ENCODE measurements around the gene SLC16A3. TPM values are rescaled to one million over a fixed set of nuclear protein-coding genes. Genes with fewer than 3 reads are reported as not detected.

SLC16A3 gene
- total RNA-seq = 10 to 100 TPM in 1 of 2 donors, 1 to 10 TPM in 1; 9.2 to 10.5 TPM
- 1 to 10 TPM; 1.1 to 8.4 TPM for polyA plus RNA-seq

GRCh38 chr17:82228842-82229697, at the start of gene SLC16A3:
SLC16A3 (plus strand) TSS chr17:82229042; CDS start chr17:82236009, 6,967 bp downstream.
- Histone ChIP-seq H3K4me3 (ENCODE audit: low read depth in 1 of 3, low read length in 3 of 3) (peak within 1 kb of the TSS in 1 of 3 donors; percentile 57), H3K27me3 (ENCODE audit: control insufficient read depth in 4 of 4, insufficient read depth in 4 of 4, low read length in 3 of 4) (no peaks in the 10 kb centered on the region), H3K4me1 (ENCODE audit: control insufficient read depth in 4 of 4, insufficient read depth in 4 of 4, low read length in 3 of 4) (peaks cover 3 to 24% (median 12%) of the 10 kb centered on the region in 4 donors), H3K9me3 (ENCODE audit: control insufficient read depth in 4 of 4, low read length in 3 of 4) (no peaks in the 10 kb centered on the region), H3K27ac (ENCODE audit: low read depth in 1 of 2, low read length in 2 of 2) (peak within 1 kb of the TSS; percentile 79 to 86), H3K36me3 (ENCODE audit: control insufficient read depth in 4 of 4, insufficient read depth in 3 of 4, low read depth in 1 of 4, low read length in 3 of 4) (no peaks in the 10 kb centered on the region), H3K9ac (ENCODE audit: low read depth in 1 of 2, low read length in 2 of 2) (peak within 1 kb of the TSS in 1 of 2 donors; percentile 59)
- WGBS = 7% methylated on average over 105 of the region's 105 CpGs
- DNase-seq (ENCODE audit: low spot score) = no peak
- TF ChIP-seq HNF4A (conservative IDR thresholded peaks at IDR 0.05) (no peak), FOXA1 (IDR thresholded peaks at IDR 0.05) (no peak), REST (IDR thresholded peaks at IDR 0.05) (no peak), GABPA (IDR thresholded peaks at IDR 0.05 in 1 of 2, conservative IDR thresholded peaks at IDR 0.05 in 1 of 2) (no peak), SP1 (IDR thresholded peaks at IDR 0.05) (no peak), TAF1 (conservative IDR thresholded peaks at IDR 0.05) (no peak), RXRA (IDR thresholded peaks at IDR 0.05) (no peak), FOXA2 (IDR thresholded peaks at IDR 0.05) (no peak), HNF4G (IDR thresholded peaks at IDR 0.05) (no peak)

GRCh38 chr17:82179412-82179811, 49.4 kb upstream of the SLC16A3 start:
- H3K9ac ChIP-seq (ENCODE audit: low read depth in 1 of 2, low read length in 2 of 2) = no peak overlapping the region
- peaks cover 0 to 8% (median 0%) of the 10 kb centered on the region in 4 donors for H3K4me1 ChIP-seq (ENCODE audit: control insufficient read depth in 4 of 4, insufficient read depth in 4 of 4, low read length in 3 of 4)
- no peak for DNase-seq (ENCODE audit: low spot score)
- 94% methylated on average over 13 of the region's 13 CpGs for WGBS
- H3K9me3 ChIP-seq (ENCODE audit: control insufficient read depth in 4 of 4, low read length in 3 of 4) = peaks cover 0 to 4% (median under 1%) of the 10 kb centered on the region in 4 donors
- H3K27ac ChIP-seq (ENCODE audit: low read depth in 1 of 2, low read length in 2 of 2) = no peak overlapping the region
- no peak for TF ChIP-seq FOXA1 (IDR thresholded peaks at IDR 0.05)
- no peak for TF ChIP-seq RXRA (IDR thresholded peaks at IDR 0.05)
- no peak for TF ChIP-seq GABPA (IDR thresholded peaks at IDR 0.05 in 1 of 2, conservative IDR thresholded peaks at IDR 0.05 in 1 of 2)
- TF ChIP-seq CTCF (IDR thresholded peaks at IDR 0.05; ENCODE audit: low read depth, low read length, missing input control) = no peak
- no peak for TF ChIP-seq HNF4A (conservative IDR thresholded peaks at IDR 0.05)
- TF ChIP-seq NR2F2 (IDR thresholded peaks at IDR 0.05) = no peak
- TF ChIP-seq REST (IDR thresholded peaks at IDR 0.05) = no peak
- no peak for TF ChIP-seq HNF4G (IDR thresholded peaks at IDR 0.05)
- TF ChIP-seq FOXA2 (IDR thresholded peaks at IDR 0.05) = no peak
- no peak for TF ChIP-seq SP1 (IDR thresholded peaks at IDR 0.05)
- no peak for TF ChIP-seq EGR1 (IDR thresholded peaks at IDR 0.05; ENCODE audit: low read depth in 2 of 2)
- TF ChIP-seq JUND (IDR thresholded peaks at IDR 0.05) = no peak
- TF ChIP-seq MAX (IDR thresholded peaks at IDR 0.05) = no peak
- no peak for TF ChIP-seq YY1 (IDR thresholded peaks at IDR 0.05)
- no peak for TF ChIP-seq RAD21 (IDR thresholded peaks at IDR 0.05)
- TF ChIP-seq ZBTB33 (IDR thresholded peaks at IDR 0.05) = no peak
- TF ChIP-seq TAF1 (conservative IDR thresholded peaks at IDR 0.05) = no peak
- no peak for TF ChIP-seq ATF3 (IDR thresholded peaks at IDR 0.05)
- no peak overlapping the region for H3K4me3 ChIP-seq (ENCODE audit: low read depth in 1 of 3, low read length in 3 of 3)
- peaks cover 0 to 5% (median under 1%) of the 10 kb centered on the region in 4 donors for H3K36me3 ChIP-seq (ENCODE audit: control insufficient read depth in 4 of 4, insufficient read depth in 3 of 4, low read depth in 1 of 4, low read length in 3 of 4)
- no peaks in the 10 kb centered on the region for H3K27me3 ChIP-seq (ENCODE audit: control insufficient read depth in 4 of 4, insufficient read depth in 4 of 4, low read length in 3 of 4)
